ENCODE results near the gene SOCS2. TPM values are rescaled to one million over a fixed set of nuclear protein-coding genes. Genes with fewer than 3 reads are reported as not detected.

Gene SOCS2
- total and polyA plus RNA-seq, 2 of the 8 experiments (the other 6 are each of a cell fraction or from before 2014, with no cell fraction given), result 14.5 to 18.0 TPM

DNA sequence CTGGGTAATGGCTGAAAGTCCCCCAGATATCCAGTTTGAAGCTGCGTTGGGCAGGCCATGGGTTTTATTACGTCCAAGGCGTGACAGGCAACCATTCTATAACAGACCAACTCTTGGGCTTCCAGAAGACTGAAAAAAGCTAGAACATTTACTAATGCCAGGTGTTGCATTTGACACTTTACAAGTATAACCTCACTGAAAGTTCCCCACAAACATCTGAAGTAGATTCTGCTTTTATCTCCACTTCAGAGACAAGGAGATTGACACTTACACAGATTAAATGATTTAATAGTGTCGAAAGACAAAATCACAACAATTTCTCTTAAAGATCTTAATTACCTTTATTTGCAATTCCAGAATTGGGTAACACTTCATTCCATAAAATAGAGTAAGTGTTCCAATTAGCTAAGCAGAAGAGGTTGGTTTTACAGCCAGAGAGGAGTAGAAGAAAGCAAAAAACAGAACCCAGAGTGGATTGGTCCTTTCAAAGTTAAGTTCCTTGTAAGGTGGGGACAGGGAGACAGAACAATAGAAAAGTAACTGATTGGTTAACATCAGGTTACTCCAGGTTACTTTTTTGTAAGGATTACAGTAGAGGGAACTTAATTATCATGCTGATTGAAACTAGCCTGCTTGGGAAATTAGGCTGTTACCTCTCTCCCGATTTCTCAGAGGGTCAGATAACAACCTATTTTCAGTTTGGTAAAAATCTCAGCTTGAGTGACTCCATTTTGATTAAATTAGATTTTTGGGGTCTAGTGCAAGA is 11.3 kb downstream of the SOCS2 start (continued):
- TF ChIP-seq TAF1 (IDR thresholded peaks at IDR 0.05; ENCODE audit: low read depth, low read length) (no peak), ASH2L (IDR thresholded peaks at IDR 0.05; ENCODE audit: low read length) (no peak), KDM1A (IDR thresholded peaks at IDR 0.05; ENCODE audit: borderline replicate concordance, low read length) (no peak), ATF2 (IDR thresholded peaks at IDR 0.05; ENCODE audit: low read length) (no peak), TAF7 (optimal IDR thresholded peaks at IDR 0.05; ENCODE audit: borderline replicate concordance, low read depth, low read length) (no peak), CBX5 (IDR thresholded peaks at IDR 0.05; ENCODE audit: low read depth, low read length) (no peak), CREB1 (IDR thresholded peaks at IDR 0.05) (no peak), SP4 (IDR thresholded peaks at IDR 0.05; ENCODE audit: low read length) (no peak), CBX8 (IDR thresholded peaks at IDR 0.05; ENCODE audit: borderline replicate concordance, low read depth, low read length) (no peak), EGR1 (IDR thresholded peaks at IDR 0.05; ENCODE audit: borderline replicate concordance, low read depth, low read length) (no peak), RBBP5 (IDR thresholded peaks at IDR 0.05; ENCODE audit: borderline replicate concordance, low read depth, low read length) (peak; percentile 59; the same call in 1 of the 2 replicates), POU5F1 (IDR thresholded peaks at IDR 0.05; ENCODE audit: low read depth, low read length) (no peak), TEAD4 (IDR thresholded peaks at IDR 0.05; ENCODE audit: low read depth, low read length) (no peak), FOSL1 (IDR thresholded peaks at IDR 0.05; ENCODE audit: insufficient read depth, low read depth, low read length) (no peak), NANOG (IDR thresholded peaks at IDR 0.05; ENCODE audit: insufficient read depth, low read depth, low read length, poor library complexity, severe bottlenecking) (no peak), GTF2F1 (IDR thresholded peaks at IDR 0.05; ENCODE audit: borderline replicate concordance, low read depth, low read length) (no peak), SIX5 (IDR thresholded peaks at IDR 0.05; ENCODE audit: low read depth, low read length) (no peak), RFX5 (IDR thresholded peaks at IDR 0.05; ENCODE audit: borderline replicate concordance, low read depth, low read length) (no peak), SP2 (IDR thresholded peaks at IDR 0.05; ENCODE audit: low read length) (no peak)
